Epithelial cell of prostate (primary cell): ENCODE data around the gene FAM163B.

Experiments used
- DNase-seq: peaks from one replicate; pipeline ENCODE4 v3.0.0-alpha.2; 2011; ENCODE audit warnings: low read depth, low spot score
- H3K27ac ChIP-seq: fragments of 450-650 bp; 2 replicates; pipeline ENCODE4 v1.5.1; 2017; ENCODE audit warnings: mild to moderate bottlenecking

The FAM163B gene

DNA sequence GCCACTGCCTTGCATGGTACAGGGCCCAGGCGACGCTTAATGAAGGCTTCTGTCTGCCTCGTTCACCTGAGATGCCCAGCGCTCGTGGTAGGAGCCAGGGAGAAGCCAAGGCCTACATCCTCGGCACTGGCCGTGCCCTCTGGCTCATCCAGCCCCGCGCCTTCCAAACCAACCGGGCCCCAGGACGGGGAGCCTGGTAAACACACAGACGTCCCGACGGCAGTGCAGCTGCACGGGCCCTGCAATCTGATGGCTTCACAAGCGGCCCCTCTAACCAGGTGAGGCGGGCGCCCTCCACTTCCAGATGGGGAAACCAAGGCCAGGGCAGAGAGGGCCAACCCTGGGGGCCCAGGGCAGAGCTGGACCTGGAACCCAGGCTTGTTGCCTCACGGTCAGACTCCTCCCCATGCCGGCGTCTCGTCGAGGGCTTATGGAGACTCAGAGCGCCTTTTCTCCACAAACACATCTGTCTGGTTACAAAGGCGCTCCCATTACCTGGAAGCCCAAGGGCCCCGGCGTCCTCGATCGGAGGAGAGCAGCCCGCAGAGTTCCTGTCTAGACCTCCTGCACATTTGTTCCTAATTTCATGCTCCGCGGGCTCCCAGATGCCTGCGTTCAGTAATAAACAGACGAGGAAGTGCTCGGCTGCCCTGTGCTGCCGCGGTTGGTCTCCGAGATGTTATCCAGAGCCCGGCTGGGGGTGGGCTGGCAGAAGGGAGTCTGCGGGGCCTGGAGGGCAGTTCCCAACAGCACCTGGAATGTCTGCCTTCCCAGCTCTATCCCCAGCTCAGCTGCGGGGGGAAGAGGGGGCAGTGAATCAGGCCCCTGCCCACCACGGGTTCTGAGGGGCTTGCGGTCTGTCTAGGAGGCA, 23.5 kb downstream of the FAM163B start:
- DNase-seq: no peak
- no peak overlapping the region for H3K27ac ChIP-seq

DNA sequence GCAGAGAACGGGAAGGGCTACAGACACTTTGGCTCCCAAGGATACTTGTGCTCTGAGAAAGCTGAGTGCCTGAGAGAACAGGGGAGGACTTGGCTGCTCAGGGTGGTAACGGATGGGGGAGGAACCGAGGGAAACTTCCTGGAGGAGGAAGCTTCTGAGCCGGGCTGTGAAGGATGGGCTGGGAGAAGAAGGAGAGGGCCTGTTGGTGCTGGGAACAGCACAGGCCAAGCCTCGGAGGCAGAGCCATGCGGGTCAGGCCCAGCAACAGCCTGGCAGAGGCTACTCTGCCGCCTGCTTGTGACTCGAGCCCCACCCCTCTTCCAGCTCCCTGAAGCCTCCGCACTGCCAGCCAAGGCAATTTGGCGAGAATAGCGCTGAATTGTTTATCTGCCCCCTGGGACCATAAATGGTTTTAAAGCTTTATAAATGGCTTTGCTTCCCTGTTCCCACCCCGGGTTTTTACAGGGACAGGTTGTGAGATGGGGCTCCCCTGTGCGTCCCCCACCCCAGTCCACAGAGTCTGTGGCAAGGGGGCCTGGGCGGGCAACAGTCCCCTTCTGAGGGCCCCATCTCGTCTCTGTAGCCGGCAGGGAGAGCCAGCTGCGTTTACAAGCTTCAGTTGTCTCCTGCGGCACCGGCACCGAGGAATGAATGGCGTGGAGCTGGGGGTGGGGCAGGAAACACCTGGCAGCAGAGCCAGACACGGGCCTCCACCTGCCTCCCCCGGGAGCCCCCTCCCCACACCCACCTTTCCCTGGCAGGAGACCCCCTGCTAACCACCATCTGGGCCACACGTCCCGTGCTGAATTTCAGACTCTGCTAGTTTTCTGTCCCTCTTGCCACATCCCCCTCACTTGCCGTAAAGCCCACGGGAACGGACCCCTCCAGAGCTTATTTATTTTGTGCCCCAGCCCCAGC, 24.4 kb downstream of the FAM163B start:
- no peak for DNase-seq
- no peak overlapping the region for H3K27ac ChIP-seq

DNA sequence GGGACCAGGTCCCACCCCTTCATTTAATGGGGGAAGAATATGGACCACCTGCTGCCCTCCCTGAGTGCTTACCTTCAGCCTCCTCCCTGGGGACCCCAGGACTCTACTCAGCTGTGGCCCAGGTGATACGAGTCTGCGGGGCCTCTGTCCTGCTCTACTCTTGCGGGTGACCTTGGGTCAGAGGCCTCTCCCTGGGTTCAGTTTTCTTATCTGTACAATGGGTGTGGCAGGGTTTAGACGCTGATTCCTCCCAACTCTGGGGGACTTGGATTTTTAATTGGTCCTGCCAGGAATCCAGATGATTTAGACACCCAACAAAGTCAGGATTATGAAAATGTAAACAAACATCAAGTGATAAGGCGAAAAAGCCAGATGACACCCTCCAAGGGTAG, 25.0 kb downstream of the FAM163B start:
- H3K27ac ChIP-seq: no peak overlapping the region
- no peak for DNase-seq

DNA sequence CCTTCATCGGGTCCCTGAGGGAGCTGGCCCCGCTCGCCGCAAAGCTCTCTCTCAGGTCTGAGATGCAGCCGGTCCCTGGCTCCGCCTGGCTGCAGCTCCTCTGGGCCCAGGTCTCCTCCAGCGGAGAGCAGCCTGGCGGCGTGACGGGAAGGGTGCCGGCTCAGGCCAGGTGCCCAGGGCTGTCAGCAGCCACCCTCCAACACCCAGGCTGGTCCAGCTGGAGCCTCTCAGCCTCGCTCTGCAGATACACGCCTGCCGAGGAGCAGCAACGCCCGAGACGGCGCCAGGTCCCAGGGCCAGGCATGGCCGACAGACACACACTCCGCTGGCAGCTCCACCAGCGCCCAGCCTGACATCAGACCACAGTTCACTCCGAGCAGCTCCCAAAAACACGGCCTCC, 25.6 kb downstream of the FAM163B start:
- no peak for DNase-seq
- no peak overlapping the region for H3K27ac ChIP-seq

DNA sequence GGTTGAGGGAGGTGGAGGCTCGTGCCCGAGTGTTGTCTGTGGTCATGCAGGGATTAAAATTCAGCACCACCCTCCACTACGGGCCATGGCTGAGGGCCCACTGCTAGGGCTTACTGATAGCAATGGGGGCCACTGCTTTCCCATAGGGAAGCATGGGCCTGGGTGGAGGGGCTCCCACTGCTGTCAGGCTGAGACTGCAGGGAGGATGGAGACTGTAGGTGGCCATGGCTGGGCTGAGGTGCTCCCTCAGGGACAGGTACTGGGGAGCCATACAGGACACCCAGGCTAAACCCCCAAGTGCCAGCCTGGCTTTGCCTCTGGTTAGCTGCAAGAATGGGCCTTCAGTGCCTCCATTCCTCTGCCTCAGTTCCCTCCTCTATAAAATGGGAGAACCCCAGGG, 26.1 kb downstream of the FAM163B start:
- DNase-seq: no peak
- H3K27ac ChIP-seq: no peak overlapping the region

DNA sequence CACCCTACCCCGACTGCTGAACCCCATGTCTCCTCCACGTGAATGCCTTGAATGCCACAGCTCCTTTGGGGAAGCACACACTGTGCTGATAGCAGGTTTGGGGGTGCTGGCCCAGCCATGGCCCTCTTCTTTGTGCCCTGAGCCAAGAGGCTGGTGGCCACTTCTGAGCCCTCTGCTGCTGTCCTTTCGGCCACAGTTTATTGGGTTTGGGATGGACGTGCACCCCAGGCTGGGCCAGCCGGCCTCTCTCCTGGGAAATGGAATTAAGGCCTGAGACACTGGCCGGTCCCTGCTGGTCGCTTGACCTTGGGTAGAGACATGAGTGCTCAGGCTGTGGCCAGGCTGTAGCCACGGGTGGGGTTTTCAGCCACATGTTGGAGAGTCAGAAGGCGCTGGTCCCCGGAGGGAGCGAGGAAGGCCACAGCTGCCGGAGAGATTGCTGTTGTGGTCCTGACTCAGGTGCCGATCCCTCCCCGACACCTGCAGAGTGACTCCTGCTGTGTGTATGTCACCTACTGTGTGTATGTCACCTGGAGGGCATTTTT, 26.6 kb downstream of the FAM163B start:
- DNase-seq: no peak
- H3K27ac ChIP-seq: no peak overlapping the region

DNA sequence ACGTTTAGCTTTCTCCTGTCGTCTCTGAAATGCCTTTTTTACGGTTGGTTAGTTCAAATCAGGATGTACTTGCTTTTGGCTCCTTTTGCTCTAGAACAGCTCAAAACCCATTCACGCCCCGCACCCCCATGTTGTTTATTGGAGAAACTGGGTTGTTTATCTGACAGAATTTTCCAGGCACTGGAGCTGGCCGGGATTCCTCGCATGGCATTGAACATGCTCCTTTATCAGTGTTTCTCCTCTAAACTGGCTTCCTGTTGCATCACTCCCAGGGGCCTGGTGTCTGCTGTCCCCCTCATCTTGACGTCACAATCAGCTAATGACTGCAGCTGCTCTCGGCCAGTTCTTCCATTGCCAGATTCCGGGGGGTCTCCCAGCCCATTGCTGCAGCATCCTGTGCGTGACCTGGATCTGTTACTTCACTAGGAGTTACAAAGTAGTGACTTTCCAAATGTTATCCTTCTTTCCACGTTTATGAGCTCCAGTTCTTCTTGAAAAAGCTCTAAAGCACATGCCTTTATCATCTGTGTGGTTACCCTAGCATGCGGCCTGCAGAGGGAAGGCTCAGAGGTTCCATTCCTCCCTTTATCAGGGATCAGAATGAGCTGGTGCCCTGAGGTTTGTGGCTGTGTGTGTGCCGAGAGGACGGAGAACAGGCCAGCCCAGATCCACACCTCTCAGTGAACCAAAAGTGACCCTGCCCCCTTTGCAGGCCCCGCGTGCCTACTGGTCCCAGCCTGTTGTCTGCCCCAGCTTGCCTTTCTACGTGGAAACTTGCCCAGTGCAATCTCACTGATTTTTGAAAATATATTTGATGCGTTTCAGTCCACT, 27.5 kb downstream of the FAM163B start:
- no peak for DNase-seq
- H3K27ac ChIP-seq: no peak overlapping the region

DNA sequence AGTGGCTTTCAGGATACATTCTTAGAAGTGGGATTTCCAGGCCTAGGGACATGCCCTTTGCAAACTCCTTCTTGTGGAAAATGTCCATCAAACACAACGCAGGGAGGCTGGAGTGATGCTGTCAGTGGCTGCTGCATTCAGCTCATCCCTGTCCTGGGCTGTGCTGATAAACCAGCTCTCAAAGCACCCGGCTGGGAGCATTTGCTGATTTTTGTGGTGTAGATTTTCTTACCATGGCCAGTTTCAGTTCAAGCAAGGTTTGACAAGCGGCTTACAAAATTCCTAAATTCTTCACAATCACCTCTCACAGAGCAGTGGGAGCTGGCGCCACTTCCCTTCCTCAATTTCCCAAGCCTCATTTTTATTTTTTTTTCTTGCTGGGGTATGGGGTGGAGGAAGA, 28.2 kb downstream of the FAM163B start:
- DNase-seq: no peak
- no peak overlapping the region for H3K27ac ChIP-seq

DNA sequence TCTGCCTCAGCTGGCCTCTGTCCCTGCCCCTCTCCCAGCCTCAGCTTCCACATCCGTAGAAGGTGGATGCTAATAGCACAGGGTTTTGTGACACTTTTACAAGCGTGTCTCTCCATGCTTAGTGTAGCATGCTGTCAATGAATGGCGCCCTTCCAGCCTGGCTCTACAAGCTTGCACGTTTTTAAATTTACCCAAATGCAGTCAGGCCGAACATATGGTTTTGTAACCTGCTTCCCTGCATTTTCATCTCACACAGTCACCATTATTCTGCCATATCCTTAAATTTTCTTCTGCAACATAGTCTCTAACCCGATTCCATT, 28.8 kb downstream of the FAM163B start:
- no peak for DNase-seq
- H3K27ac ChIP-seq: no peak overlapping the region

DNA sequence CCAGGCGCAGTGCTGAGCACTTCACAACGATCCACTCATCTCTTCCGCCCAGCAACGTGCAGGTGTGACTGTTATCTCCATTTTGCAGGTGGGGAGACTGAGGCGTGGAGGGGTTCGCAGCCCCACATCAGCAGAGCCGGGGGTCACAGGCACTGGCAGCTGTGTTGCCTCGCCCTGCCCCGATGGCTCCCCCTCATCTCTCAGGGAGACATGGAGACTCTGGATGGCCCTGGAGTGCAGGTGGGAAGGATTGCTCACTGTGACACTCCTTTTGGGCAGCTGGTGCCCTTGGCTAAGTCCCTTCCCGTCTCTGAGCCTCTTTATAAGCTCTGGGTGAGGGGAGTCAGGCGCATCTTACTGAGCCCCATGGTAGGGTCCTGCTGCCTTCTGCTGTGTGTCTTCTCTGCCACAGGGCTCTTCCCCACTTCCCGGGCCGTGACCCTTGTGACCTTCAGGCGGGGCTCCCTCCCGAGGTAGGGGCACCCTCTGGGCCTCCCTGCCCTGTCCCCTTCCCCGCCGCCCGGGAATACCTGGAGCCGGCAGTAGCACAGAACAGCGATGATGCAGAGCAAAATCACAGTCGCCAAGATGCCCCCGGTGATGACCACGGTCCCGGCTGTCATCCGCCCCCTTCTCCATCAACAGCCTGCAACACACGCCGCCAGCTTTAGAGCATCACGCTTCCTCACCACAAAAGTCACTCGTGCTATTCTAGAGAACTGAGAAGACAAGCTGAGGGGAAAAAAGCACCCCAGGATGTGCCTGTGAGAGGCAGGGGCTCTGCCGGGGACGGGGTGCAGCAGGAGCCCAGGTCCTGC, 29.4 kb downstream of the FAM163B start:
- DNase-seq: no peak
- no peak overlapping the region for H3K27ac ChIP-seq

DNA sequence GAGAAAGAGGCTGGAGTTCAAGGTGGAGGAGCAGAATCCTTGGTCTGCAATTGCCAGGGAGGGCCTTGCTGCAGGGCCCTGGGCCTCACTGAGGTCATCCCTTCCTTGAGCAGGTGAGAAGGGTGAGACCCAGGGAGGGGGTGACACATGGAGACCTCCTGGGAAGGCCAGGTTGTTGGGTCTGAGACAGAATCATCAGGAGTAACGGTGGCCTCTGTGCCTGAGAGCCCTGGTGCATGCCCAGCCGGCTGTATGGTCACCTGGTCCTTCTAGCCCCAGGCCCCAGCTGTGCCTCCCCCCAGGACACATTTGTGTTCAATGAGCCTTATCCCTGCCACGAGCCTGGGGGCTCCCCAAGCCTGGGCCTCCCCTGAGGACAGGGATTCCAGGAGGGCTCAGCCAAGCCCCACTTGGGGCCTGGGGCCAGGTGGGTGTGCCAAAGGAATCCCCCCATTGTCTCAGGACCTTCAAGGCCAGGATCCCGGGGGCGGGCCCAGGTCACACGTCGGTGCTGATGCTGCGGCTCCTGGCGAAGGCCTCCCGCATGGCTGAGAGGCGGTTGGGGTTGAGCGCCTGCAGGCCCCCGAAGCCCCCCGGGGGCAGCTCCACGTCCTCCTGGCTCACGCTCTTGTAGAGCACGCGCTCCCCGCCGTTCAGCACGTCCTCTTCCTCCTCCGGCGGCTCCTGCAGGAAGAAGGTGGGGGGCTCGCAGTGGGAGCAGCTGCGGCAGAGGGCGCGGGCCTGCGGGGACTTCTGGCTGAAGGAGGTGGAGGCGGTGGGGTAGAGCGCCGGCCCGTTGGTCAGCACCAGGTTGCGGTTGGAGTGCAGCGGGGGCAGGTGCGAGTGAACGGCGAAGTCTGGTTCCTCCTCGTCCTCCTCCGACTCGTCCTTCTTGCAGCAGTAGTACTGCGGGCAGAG, 30.4 kb downstream of the FAM163B start:
- H3K27ac ChIP-seq: no peak overlapping the region
- no peak for DNase-seq

DNA sequence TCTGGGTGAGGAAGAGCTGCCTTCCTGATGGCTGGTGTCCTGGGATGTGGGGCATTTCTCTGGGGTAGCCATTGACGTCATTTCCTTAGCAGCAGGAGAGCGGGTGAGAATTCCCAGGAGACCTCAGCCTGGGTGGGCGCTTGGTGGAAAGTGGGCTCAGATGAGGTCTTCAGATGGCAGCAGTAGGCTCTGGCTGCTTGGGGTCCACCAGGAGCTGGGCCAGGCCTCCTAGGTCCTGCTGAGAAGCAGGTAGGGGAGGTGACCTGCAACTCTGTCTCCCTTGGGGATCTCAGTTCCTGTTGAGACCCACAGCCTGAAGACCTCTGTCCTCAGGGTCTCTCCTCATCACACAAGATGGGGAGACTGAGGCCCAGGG, 31.5 kb downstream of the FAM163B start:
- no peak overlapping the region for H3K27ac ChIP-seq
- no peak for DNase-seq

DNA sequence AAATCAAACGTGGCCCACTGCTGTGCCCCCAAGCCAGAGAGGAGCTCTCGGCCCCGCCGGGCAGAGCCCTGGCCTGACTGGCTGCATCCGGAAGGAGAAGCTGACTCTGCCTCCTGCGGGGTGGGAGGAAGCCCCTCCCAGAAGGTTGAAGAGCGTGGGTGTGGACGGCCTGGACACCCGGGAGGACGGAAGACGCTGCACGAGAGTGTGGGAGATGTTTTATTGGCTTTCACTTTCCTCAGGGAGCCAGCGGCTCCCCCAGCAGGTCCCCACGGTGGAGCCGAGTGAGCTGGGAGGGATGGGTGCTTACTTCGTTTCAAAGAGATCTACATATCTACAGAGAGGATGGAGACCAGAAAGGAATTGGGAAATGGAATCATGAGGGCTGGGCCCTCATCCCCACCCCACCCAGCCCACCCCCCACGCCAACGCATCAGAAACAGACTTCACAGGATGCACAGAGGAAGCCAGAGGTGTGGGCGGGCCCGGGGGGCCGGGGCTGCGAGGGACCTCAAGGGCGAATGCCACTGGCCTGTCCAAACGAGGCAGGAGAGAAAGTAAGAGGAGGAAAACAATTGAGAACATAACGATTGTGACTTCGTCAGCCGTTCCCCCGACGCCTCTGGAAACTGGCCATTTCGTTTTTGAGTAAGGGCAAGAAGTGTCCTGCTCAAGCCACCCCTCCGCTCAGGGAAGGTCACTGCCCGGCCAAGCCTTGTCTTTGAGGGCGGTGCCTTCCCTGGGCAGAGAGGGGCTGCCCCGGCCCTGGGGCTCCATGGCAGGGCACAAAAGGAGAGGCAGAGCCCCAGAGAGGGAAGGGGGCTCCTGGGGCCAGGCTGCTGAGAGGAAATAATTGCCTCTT, 32.1 kb downstream of the FAM163B start:
- DNase-seq: no peak
- no peak overlapping the region for H3K27ac ChIP-seq

DNA sequence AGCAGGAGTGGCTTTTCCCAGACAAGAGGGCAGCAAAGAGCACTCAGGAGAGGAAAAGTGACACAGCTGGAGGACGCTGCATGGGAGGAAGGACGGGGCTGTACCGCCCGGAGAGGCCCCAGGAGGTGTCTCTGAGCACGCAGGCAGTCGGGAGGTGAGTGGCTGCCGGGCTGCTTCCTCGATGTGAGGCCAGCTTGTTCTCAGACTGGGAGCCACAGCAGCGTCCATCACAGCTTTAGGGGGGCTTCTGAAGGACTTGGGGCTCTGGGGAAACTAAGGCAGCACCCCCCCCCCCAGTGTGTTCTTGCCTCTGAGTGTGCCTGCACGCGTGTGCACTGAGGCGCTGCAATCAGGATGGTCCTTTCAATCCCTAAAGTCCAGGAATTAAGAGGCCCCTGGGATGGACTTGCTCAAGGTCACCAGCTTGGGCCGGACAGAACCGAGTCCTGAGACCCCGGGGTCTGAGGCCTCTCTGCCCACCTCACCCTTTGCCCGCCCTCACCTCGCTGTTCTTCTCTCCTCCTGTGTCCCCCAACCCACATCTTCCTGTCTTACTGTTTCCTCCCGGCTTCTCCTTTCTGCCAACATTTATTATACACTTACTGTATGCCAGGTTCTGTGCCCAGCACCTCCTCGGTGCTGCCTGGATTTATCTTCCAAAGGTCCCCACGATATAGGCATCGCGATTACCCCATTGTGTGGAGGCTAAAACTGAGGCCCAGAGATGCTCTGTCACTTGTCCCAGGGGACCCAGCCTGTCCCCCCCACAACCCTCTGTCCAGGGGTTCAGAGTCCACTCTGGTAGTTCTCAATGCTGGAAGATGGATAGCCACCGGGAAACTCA, 32.9 kb downstream of the FAM163B start:
- H3K27ac ChIP-seq: no peak overlapping the region
- DNase-seq: no peak

DNA sequence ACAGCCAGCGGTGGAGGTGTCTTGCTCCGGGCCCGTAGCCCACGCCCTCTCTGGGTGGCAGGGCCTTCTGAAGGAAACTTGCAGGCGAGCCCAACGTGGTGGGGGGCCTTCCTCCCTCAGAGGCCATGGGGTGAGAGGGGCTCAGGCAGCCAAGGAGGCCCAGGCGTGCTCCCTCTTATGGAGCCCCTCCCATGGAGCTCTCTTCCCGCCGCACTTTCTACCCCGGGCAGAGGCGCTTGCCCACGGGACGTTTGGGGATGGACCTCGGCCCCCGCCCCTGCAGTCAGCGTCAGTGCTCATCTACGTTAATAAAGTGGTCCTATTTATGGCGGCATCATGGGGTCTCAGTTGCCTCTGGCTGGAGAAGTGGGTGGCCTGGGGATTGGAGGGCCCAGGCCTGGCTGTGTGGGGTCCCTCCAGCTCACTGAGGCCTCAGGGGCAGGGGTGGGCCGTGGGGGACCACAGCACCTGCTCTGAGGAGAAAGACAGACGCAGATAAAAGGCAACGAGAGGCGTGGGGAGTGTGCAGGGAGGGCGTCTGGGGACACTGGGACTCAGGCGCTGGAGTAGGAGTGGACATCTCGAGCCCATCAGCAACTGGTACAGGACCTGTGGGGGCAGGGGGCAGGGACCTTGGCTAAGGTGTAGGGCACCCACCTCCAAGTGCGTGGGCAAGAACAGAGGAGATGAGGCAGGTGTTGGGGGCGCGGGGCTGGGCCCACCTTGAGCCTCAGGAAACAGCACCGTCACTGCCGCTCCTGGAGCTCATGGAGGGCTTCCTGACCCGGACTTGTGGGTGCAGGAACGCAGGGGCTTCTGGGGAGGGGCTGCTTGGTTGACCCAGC, 33.8 kb downstream of the FAM163B start:
- DNase-seq: no peak
- H3K27ac ChIP-seq: no peak overlapping the region

DNA sequence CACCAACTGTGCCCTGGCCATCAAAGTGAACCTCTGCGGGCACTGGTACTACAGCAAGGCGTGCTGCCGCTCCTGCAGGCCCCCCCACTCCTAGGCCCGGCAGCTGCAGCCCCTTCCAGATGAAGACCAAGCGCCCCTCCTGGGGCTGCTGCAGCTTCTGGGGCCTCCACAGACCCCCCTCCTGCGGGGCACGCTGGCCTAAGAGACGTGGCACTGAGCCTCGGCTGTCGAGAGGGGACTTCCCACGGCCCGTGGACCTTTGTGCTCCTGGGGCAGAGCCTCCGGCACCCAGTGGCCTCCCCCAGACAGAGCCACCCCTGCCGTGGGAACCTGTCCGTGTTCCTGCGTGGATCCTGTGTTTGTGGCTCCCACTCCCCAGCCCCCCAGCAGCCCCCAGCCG, 34.4 kb downstream of the FAM163B start:
- DNase-seq: no peak

More for the DNA sequence above, 34.4 kb downstream of the FAM163B start:
- no peak overlapping the region for H3K27ac ChIP-seq
